Activated T-cell treated with anti-CD3 and anti-CD28 coated beads, Interleukin-2, amount 50 U/mL, for 72 hours (primary cell): Measurements from ENCODE around the gene GRHL3. TPM values are rescaled to one million over a fixed set of nuclear protein-coding genes. Genes with fewer than 3 reads are reported as not detected.

ENCODE experiments used
- ATAC-seq, 2 donors: fragments of 150-1000 bp; cut with Tn5 transposase; replicated peaks in 1 of 2; 2 replicates each; pipeline ENCODE4 v1.10.0; 2021; ENCODE audit warnings: moderate library complexity in 2 of 2, mild to moderate bottlenecking in 1 of 2
- DNase-seq, 2 donors: peaks; one replicate each; pipeline ENCODE4 v3.0.0; 2021 to 2022; ENCODE audit warnings: mixed read lengths in 1 of 2
- H3K27ac Mint-ChIP-seq: one replicate; pipeline ENCODE4 v1.8.0; 2022; ENCODE audit warnings: mild to moderate bottlenecking, moderate library complexity, mixed read lengths
- H3K27me3 Mint-ChIP-seq: one replicate; pipeline ENCODE4 v1.8.0; 2022; ENCODE audit warnings: low read depth, mixed read lengths
- H3K36me3 Mint-ChIP-seq, 2 donors: one replicate each; pipeline ENCODE4 v1.8.0; 2022; ENCODE audit warnings: mixed read lengths in 2 of 2, mild to moderate bottlenecking in 1 of 2; ENCODE audit not compliant: insufficient read depth in 2 of 2
- H3K4me1 Mint-ChIP-seq: one replicate; pipeline ENCODE4 v1.8.0; 2022; ENCODE audit warnings: low read depth, mixed read lengths
- H3K4me3 Mint-ChIP-seq, 2 donors: one replicate each; pipeline ENCODE4 v1.8.0; 2022; ENCODE audit warnings: mild to moderate bottlenecking in 2 of 2, mixed read lengths in 2 of 2, moderate library complexity in 2 of 2
- H3K9me3 Mint-ChIP-seq, 2 donors: one replicate each; pipeline ENCODE4 v1.8.0; 2022; ENCODE audit warnings: mixed read lengths in 2 of 2
- total RNA-seq, 2 donors: library from RNA; stranded (reverse); gene quantifications; one replicate each; pipeline ENCODE4 v1.2.3, GENCODE V29; 2022

Gene GRHL3
- total RNA-seq, 2 donors from 2014 or later: 0.28 to 2.0 TPM

DNA sequence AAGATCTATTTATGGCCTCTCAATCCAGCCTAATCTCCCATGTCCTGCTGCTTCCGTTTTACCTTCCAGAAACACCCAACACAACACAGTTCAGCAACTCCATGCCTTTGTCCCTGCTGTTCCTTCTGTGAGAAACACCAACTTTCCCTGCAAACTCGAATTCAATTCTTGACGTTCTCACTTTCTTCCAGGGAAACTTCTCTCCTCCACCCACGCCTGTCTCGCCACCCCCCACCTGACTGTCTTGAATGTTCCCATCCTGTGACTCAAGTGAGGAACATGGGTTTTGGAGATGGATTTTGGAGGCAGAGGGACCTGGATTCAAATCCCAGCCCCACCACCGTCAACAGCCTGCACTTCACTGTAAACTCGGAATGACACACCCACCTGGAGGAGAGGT is 44.8 kb downstream of the GRHL3 start:
- Mint-ChIP-seq H3K27me3 (no peaks in the 10 kb centered on the region), H3K4me1 (peaks cover 28% of the 10 kb centered on the region), H3K9me3 (no peaks in the 10 kb centered on the region), H3K36me3 (no peaks in the 10 kb centered on the region), H3K4me3 (no peak overlapping the region), H3K27ac (no peak overlapping the region)
- DNase-seq (no peak), ATAC-seq (no peak)

DNA sequence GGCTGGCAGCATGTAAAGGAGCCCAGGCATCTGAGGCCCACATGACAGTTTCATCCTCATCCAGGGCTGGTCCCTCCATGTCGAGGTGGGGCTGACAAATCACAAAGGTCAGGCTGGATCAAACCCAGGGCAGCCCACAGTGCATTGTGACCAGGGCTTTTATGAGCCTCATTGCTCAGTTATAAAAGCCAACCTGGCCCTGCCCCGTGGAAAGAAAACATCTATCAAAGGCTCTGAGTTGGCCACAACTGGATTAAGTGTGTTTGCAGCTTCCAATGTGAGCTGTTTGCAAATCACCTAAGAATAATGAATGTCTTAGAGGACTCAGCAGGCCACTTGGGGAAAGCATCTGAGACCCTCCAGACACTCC is 45.4 kb downstream of the GRHL3 start:
- ATAC-seq (no peak), DNase-seq (no peak)
- no peaks in the 10 kb centered on the region for H3K36me3 Mint-ChIP-seq
- H3K27me3 Mint-ChIP-seq: no peaks in the 10 kb centered on the region
- no peaks in the 10 kb centered on the region for H3K9me3 Mint-ChIP-seq
- H3K4me1 Mint-ChIP-seq: peaks cover 28% of the 10 kb centered on the region
- H3K27ac Mint-ChIP-seq: no peak overlapping the region
- H3K4me3 Mint-ChIP-seq: peak overlapping the region in 1 of 2 donors; percentile 34

DNA sequence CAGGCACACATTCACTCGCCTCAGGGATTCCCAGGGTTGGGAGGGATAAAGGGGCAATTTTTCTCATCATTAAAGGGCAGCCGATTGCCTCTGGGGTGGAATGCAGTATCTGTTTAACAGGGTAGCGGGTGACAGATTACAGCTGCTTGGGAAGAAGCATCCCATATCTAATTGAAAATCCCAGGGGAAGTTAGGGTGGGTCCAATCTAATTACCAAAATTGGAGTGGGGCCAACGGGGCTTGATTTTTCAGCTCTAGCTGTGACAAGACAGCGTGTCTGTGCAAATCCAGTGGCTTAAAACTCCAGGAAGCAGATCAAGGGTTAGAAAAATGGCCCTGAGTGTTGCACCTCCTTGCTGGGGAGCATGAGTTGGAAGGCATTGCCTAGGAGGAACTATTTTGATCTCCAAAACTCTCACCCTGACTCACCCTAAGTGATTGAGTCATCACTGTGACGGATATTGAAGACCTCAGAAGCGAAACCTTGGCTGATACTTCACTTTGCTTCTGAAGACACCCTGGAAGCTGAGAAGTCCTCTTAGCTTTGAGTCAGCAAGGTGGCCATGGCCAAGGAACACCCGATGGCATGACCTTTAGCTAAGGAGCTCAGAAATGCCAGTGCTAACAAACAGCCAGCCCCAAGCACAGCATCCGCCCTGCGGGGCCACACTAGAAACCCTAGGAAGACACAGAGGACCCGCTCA is 46.0 kb downstream of the GRHL3 start:
- peak; percentile 65 to 69 for DNase-seq
- H3K4me3 Mint-ChIP-seq: peak overlapping the region; percentile 45 to 60
- peak overlapping the region; percentile 42 for H3K27ac Mint-ChIP-seq
- H3K9me3 Mint-ChIP-seq: no peaks in the 10 kb centered on the region
- peak; percentile 99 for ATAC-seq
- H3K27me3 Mint-ChIP-seq: no peaks in the 10 kb centered on the region
- no peaks in the 10 kb centered on the region for H3K36me3 Mint-ChIP-seq
- peaks cover 28% of the 10 kb centered on the region for H3K4me1 Mint-ChIP-seq

DNA sequence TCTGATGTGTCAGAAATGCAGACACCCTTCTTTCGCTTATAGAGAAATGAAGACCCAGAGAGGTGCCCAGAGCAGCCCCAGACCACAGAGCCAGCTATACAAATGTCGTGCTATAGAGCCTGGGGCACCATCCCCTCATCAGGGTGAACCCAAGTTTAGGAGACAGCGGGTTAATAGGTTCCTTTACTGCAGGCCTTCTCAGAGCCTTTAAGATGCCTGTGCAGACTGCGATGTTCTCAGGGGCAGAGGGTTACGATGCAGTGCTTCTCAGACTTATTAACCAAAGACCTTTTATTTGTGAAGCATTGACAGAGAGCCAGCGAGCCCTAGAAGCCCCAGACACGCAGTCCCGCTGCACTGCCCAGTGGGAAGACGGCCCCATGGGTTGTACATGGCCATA is 47.5 kb downstream of the GRHL3 start:
- DNase-seq: no peak
- no peak overlapping the region for H3K4me3 Mint-ChIP-seq

DNA sequence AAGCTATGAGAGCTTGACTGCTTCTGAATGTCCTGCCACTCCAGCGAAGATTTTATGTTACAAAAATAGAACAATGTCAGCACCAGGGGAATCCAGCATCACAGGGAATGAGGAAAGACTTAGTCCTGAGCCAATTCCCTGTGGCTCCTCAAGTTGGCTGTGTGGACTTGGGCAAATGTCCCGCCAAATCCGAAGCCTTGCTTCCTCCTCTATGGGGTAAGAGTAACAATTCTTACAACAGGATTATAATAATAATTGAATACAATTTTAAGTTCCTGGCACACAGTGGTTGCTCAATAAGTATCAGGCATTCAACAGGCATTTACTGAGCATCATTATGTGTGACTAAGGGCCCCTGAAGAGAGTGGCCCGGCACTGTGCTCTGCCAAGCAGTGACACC is 50.0 kb downstream of the GRHL3 start:
- Mint-ChIP-seq H3K4me1 (peaks cover 25% of the 10 kb centered on the region), H3K9me3 (no peaks in the 10 kb centered on the region), H3K27me3 (no peaks in the 10 kb centered on the region), H3K36me3 (no peaks in the 10 kb centered on the region), H3K4me3 (no peak overlapping the region), H3K27ac (no peak overlapping the region)
- DNase-seq (no peak), ATAC-seq (no peak)

More for the DNA sequence above, 47.5 kb downstream of the GRHL3 start:
- H3K4me1 Mint-ChIP-seq: peaks cover 28% of the 10 kb centered on the region
- no peaks in the 10 kb centered on the region for H3K36me3 Mint-ChIP-seq
- no peaks in the 10 kb centered on the region for H3K27me3 Mint-ChIP-seq
- no peak for ATAC-seq
- H3K9me3 Mint-ChIP-seq: no peaks in the 10 kb centered on the region
- H3K27ac Mint-ChIP-seq: no peak overlapping the region

DNA sequence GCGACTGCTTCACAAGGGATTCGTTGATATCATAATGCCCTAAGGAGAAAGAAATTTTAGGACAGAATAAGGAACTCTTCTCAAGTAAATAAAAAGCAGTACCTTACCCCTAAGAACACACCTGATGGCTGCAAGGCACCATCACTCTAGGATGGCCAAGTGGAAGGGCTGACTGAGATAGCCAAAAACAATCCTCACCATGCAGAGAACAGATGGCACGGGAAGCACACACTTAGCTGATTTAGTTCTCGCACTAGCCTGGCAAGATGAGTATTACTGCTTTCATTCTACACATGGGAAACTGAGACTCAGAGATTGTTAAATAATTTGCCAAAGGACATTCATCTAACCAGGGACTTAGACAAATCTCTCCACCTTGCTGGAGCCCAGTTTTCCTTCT is 50.6 kb downstream of the GRHL3 start:
- H3K27me3 Mint-ChIP-seq: no peaks in the 10 kb centered on the region
- H3K9me3 Mint-ChIP-seq: no peaks in the 10 kb centered on the region
- H3K4me1 Mint-ChIP-seq: peaks cover 19% of the 10 kb centered on the region
- no peak overlapping the region for H3K27ac Mint-ChIP-seq
- ATAC-seq (no peak), DNase-seq (no peak)
- no peak overlapping the region for H3K4me3 Mint-ChIP-seq
- H3K36me3 Mint-ChIP-seq: no peaks in the 10 kb centered on the region

DNA sequence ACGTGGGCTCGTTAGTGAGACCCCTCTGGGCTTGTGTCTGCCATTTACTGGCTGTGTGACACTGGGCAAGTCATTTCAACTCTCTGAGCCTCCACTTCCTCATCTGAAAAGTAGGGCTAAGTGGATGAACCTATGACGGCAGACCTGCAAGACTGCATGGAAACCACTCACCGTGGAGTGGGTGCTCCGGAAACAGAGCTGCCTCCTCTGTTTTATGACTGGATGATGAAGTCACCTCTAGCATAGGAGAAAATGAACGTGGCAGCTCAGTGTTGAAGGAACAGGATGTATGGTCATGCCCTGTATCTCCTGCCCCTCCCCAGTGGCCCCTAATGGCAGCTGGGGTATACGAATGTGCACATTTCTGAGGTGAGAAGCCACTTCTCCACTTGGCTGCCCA is 53.9 kb downstream of the GRHL3 start:
- H3K27me3 Mint-ChIP-seq: no peaks in the 10 kb centered on the region
- no peaks in the 10 kb centered on the region for H3K9me3 Mint-ChIP-seq
- no peaks in the 10 kb centered on the region for H3K36me3 Mint-ChIP-seq
- H3K4me1 Mint-ChIP-seq: no peaks in the 10 kb centered on the region
- no peak overlapping the region for H3K27ac Mint-ChIP-seq
- peak in 1 of 2 donors; percentile 62 for ATAC-seq
- no peak overlapping the region for H3K4me3 Mint-ChIP-seq
- DNase-seq: no peak

DNA sequence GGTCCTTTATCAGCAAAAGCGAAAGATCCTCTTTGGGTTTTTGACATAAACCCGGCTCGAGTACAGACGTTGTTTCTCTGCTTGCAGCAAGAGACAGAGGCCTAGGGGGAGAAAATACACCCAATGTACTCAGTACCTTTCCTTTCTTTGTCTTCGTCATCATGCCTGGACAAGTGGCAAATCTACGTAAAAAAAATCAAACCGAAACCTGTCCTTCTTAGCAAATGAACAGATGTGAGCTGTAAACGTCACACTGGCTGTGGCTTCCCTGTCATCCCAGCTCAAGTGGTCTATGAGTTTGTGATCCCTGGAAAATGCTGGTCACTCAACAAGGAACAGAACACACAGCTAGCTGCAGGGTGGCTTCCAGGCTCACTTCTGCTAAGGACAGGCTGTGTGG is 54.6 kb downstream of the GRHL3 start:
- Mint-ChIP-seq H3K4me3 (no peak overlapping the region), H3K9me3 (no peaks in the 10 kb centered on the region), H3K4me1 (no peaks in the 10 kb centered on the region), H3K27ac (no peak overlapping the region), H3K27me3 (no peaks in the 10 kb centered on the region), H3K36me3 (no peaks in the 10 kb centered on the region)
- ATAC-seq (no peak), DNase-seq (no peak)

DNA sequence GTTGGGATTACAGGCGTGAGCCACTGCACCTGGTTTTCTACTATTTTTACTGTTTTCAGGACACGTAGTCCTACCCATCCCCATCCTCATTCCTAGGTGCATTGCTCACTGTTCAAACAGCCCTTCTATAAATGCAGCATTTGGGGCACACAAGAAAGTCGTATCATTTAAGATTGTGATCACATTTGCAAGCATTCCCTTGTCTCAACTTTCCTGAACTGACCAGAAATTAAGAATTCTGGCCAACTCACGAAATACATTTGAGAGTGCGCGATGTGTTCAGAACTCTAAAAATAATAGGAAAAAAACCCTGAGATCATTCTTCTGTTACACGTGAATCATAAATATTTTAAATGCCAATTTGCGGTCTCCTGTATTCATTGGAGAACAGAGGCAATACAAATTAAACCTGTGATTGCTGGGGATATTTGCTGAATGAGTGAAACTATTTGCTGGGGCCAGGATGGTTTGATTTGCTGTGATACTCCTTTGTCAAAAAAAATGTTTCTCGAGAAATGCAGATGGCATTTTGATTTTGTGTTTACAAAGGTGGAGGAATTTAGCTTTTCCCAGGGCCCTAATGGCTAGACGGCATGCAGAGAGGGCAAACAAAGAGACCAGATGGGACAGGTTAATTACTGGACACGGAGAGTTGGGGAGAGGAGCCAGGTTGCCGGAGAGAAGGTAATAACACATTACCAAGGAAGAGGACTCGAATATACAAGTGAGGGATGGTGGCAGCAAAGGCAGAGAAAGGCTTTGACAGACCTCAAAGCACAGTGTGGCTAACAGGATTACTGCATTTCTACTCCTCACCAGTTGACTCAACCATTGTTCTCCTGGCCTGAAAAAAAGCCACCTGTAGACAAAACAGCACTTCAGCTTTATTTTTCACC is 56.0 kb downstream of the GRHL3 start:
- H3K36me3 Mint-ChIP-seq: no peaks in the 10 kb centered on the region
- no peak overlapping the region for H3K4me3 Mint-ChIP-seq
- H3K27ac Mint-ChIP-seq: no peak overlapping the region
- DNase-seq: no peak
- no peaks in the 10 kb centered on the region for H3K27me3 Mint-ChIP-seq
- H3K4me1 Mint-ChIP-seq: no peaks in the 10 kb centered on the region
- no peaks in the 10 kb centered on the region for H3K9me3 Mint-ChIP-seq
- ATAC-seq: no peak

DNA sequence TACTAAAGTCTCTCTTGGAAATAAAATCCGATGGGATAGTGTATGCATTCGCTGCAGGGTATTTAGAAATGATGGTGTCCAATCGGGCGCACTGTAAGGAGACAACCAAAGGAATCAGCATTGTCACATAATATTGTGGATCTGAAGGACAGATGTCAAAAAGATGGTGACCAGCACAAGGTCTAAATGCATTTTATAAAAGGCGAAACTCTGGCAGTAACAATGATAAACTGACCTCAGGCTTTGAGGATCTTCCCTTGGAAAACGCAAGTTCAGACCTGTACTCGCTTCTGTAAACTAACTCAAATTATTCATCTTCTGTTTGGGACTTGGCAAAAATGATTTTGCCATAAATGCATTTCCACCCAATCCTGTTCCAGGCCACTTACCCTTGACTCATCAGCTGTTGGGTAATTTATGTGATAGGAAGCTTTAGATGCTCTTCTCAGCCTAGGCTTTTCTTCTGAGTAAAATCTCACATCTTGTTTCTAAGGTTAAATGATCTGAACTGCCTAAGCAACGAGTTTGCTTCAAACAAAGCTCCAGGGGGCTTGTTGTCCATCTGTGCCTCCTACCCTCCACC is 60.7 kb downstream of the GRHL3 start:
- H3K36me3 Mint-ChIP-seq: peaks cover 0 to 1% of the 10 kb centered on the region in 2 donors
- no peak overlapping the region for H3K4me3 Mint-ChIP-seq
- ATAC-seq: no peak
- no peaks in the 10 kb centered on the region for H3K27me3 Mint-ChIP-seq
- H3K4me1 Mint-ChIP-seq: peaks cover 12% of the 10 kb centered on the region
- no peaks in the 10 kb centered on the region for H3K9me3 Mint-ChIP-seq
- DNase-seq: no peak
- H3K27ac Mint-ChIP-seq: no peak overlapping the region

DNA sequence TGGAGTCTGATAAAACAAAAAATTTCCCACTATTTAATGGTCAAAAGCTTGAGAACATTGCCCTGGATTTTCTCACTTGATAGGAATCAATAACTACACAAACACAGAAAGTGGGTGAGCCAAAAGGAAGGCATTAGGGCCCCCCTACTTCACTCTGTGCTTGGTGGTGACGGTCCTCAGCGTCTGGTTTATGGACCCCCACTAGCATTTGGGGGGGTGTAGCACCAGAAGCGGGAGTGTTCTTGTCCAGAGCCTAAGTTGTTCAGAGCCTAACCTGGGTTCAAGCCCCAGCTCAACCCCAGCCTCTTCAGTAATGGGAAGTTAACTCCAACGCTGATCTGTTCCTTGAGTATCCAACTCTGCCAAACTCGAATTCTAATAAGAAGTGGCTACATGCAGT is 61.4 kb downstream of the GRHL3 start:
- Mint-ChIP-seq H3K4me3 (no peak overlapping the region), H3K36me3 (peaks cover 0 to 1% of the 10 kb centered on the region in 2 donors), H3K4me1 (peaks cover 18% of the 10 kb centered on the region), H3K27ac (no peak overlapping the region), H3K27me3 (no peaks in the 10 kb centered on the region), H3K9me3 (no peaks in the 10 kb centered on the region)
- DNase-seq: no peak
- no peak for ATAC-seq

DNA sequence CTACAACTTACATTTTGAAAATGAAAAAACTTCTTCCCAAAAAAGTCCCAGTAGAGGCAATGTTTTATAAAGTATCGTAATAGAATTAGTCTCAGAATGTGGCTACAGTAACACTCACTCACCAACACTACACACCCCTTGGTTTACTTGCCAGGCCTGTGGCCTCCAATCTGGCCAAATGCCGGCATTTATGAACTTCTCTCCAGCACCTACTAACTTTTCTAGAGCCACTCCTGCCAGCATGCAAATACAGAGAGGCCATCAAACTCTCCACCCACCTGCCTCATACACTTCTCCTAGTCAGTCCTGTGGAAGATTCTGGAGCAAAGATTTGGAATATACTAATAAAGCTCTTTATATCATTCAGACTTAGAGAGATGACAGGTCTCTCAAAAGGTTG is 62.1 kb downstream of the GRHL3 start:
- ATAC-seq (no peak), DNase-seq (no peak)
- H3K27ac Mint-ChIP-seq: no peak overlapping the region
- H3K9me3 Mint-ChIP-seq: no peaks in the 10 kb centered on the region
- H3K36me3 Mint-ChIP-seq: peaks cover under 1 to 1% of the 10 kb centered on the region in 2 donors
- peaks cover 26% of the 10 kb centered on the region for H3K4me1 Mint-ChIP-seq
- H3K4me3 Mint-ChIP-seq: no peak overlapping the region
- H3K27me3 Mint-ChIP-seq: no peaks in the 10 kb centered on the region

DNA sequence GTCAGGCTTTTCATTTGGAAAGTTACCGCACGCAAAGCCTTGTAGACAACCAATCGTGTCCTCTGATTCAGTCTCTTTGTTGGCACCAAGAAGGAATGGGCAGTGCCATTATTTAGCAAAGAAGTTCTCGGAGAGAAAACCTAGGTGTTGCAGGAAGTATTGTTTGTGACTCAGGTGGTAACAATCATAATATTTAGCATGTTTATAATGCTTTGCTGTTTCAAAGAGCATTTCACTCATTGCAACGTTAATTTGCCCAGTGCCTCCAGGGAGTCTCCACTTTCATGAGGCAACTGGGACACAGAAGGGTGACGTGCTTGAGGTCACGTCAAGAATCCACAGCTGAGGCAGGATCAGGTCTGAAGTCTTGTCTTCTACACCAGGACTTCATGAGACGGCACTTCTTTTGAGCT is 63.0 kb downstream of the GRHL3 start:
- H3K9me3 Mint-ChIP-seq: no peaks in the 10 kb centered on the region
- ATAC-seq: no peak
- peaks cover 1 to 6% of the 10 kb centered on the region in 2 donors for H3K36me3 Mint-ChIP-seq
- H3K4me3 Mint-ChIP-seq: no peak overlapping the region
- no peak for DNase-seq
- H3K27me3 Mint-ChIP-seq: no peaks in the 10 kb centered on the region
- H3K27ac Mint-ChIP-seq: no peak overlapping the region
- H3K4me1 Mint-ChIP-seq: peaks cover 33% of the 10 kb centered on the region
